Loucy (cell line): ENCODE data around the gene ALS2.

Source experiments
- H2AFZ ChIP-seq: fragments of 200-600 bp; sonication (generic); 2 replicates; pipeline ENCODE4 v1.6.0; 2016; ENCODE audit warnings: antibody characterized with exemption, mild to moderate bottlenecking, low read length, moderate library complexity
- H3F3A ChIP-seq: fragments of 200-600 bp; 2 replicates; pipeline ENCODE4 v1.6.0; 2016; ENCODE audit warnings: antibody characterized with exemption, low read depth, mild to moderate bottlenecking
- H3K27me3 ChIP-seq: fragments of 200-600 bp; sonication (generic); 2 replicates; pipeline ENCODE4 v1.6.1; 2014; ENCODE audit warnings: low read length, mild to moderate bottlenecking; ENCODE audit not compliant: insufficient read depth, poor library complexity, severe bottlenecking
- H3K36me3 ChIP-seq: fragments of 200-600 bp; sonication (generic); 2 replicates; pipeline ENCODE4 v1.6.1; 2016; ENCODE audit warnings: low read length; ENCODE audit not compliant: insufficient read depth
- H3K4me1 ChIP-seq: fragments of 200-600 bp; sonication (generic); 2 replicates; pipeline ENCODE4 v1.5.1; 2014; ENCODE audit warnings: low read length, mild to moderate bottlenecking; ENCODE audit not compliant: insufficient read depth, poor library complexity, severe bottlenecking
- H3K4me2 ChIP-seq: fragments of 200-600 bp; sonication (generic); 2 replicates; pipeline ENCODE4 v1.6.0; 2014; ENCODE audit warnings: antibody characterized with exemption, low read length, low read depth, mild to moderate bottlenecking; ENCODE audit not compliant: poor library complexity, severe bottlenecking
- H3K4me3 ChIP-seq: fragments of 200-600 bp; sonication (generic); 2 replicates; pipeline ENCODE4 v1.5.1; 2014; ENCODE audit warnings: low read length, mild to moderate bottlenecking, mixed read lengths; ENCODE audit not compliant: poor library complexity, severe bottlenecking
- H3K79me2 ChIP-seq: fragments of 200-600 bp; sonication (generic); 2 replicates; pipeline ENCODE4 v1.6.1; 2014; ENCODE audit warnings: low read length; ENCODE audit not compliant: insufficient read depth
- H3K9ac ChIP-seq: fragments of 200-600 bp; sonication (generic); 2 replicates; pipeline ENCODE4 v1.6.0; 2014; ENCODE audit warnings: mild to moderate bottlenecking, low read depth, low read length, moderate library complexity; ENCODE audit not compliant: poor library complexity, severe bottlenecking
- H3K9me2 ChIP-seq: fragments of 200-600 bp; sonication (generic); replicated peaks from 2 replicates; pipeline ENCODE4 v1.6.1; 2016; ENCODE audit warnings: low read depth, low read length, mixed read lengths
- H3K9me3 ChIP-seq: fragments of 200-600 bp; sonication (generic); 2 replicates; pipeline ENCODE4 v1.6.1; 2014; ENCODE audit warnings: mild to moderate bottlenecking, antibody characterized with exemption, low read length, low read depth; ENCODE audit not compliant: insufficient read depth
- H4K20me1 ChIP-seq: fragments of 200-600 bp; sonication (generic); 2 replicates; pipeline ENCODE4 v1.6.0; 2014; ENCODE audit warnings: antibody characterized with exemption, low read length, mild to moderate bottlenecking; ENCODE audit not compliant: insufficient read depth, poor library complexity, severe bottlenecking
- EZH2phosphoT487 ChIP-seq: fragments of 200-600 bp; IDR thresholded peaks from 2 replicates; pipeline ENCODE4 v1.6.1; 2018; ENCODE audit warnings: antibody characterized with exemption, mild to moderate bottlenecking, moderate library complexity, borderline replicate concordance
- TF ChIP-seq, protein P1 (sequence below): fragments of 200-600 bp; sonication (generic); conservative IDR thresholded peaks from 2 replicates; pipeline ENCODE4 v1.5.1; 2014; ENCODE audit warnings: mild to moderate bottlenecking, antibody characterized with exemption, low read length

The ALS2 gene

GRCh38 chr2:201794294-201794693, 13.6 kb upstream of the ALS2 start:
- Histone ChIP-seq H3K4me3 (no peak overlapping the region), H3K36me3 (no peaks in the 10 kb centered on the region), H3K9me3 (no peaks in the 10 kb centered on the region), H2AFZ (no peak overlapping the region), H3K27me3 (no peaks in the 10 kb centered on the region), H3F3A (no peaks in the 10 kb centered on the region), H4K20me1 (no peaks in the 10 kb centered on the region), H3K9me2 (no peaks in the 10 kb centered on the region), H3K4me2 (no peak overlapping the region), H3K4me1 (no peaks in the 10 kb centered on the region), H3K9ac (no peak overlapping the region), H3K79me2 (no peaks in the 10 kb centered on the region)
- TF ChIP-seq, protein P1, sequence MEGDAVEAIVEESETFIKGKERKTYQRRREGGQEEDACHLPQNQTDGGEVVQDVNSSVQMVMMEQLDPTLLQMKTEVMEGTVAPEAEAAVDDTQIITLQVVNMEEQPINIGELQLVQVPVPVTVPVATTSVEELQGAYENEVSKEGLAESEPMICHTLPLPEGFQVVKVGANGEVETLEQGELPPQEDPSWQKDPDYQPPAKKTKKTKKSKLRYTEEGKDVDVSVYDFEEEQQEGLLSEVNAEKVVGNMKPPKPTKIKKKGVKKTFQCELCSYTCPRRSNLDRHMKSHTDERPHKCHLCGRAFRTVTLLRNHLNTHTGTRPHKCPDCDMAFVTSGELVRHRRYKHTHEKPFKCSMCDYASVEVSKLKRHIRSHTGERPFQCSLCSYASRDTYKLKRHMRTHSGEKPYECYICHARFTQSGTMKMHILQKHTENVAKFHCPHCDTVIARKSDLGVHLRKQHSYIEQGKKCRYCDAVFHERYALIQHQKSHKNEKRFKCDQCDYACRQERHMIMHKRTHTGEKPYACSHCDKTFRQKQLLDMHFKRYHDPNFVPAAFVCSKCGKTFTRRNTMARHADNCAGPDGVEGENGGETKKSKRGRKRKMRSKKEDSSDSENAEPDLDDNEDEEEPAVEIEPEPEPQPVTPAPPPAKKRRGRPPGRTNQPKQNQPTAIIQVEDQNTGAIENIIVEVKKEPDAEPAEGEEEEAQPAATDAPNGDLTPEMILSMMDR, result no peak
- TF ChIP-seq EZH2phosphoT487, result no peak

- H3K4me3 ChIP-seq, result no peak overlapping the region
- H3K9ac ChIP-seq, result no peak overlapping the region
- TF ChIP-seq EZH2phosphoT487, result no peak
- TF ChIP-seq, protein P1, result no peak
Measured at GRCh38 chr2:201793631-201794030, 12.9 kb upstream of the ALS2 start.

GRCh38 chr2:201790989-201791388, 10.3 kb upstream of the ALS2 start:
- Histone ChIP-seq H3K9me3 (no peaks in the 10 kb centered on the region), H3K9me2 (no peaks in the 10 kb centered on the region), H3K27me3 (no peaks in the 10 kb centered on the region), H4K20me1 (no peaks in the 10 kb centered on the region), H3K4me1 (no peaks in the 10 kb centered on the region), H2AFZ (no peak overlapping the region), H3K36me3 (no peaks in the 10 kb centered on the region), H3K4me2 (no peak overlapping the region), H3K4me3 (no peak overlapping the region), H3K79me2 (no peaks in the 10 kb centered on the region), H3F3A (no peaks in the 10 kb centered on the region), H3K9ac (no peak overlapping the region)
- TF ChIP-seq, protein P1, result no peak
- no peak for TF ChIP-seq EZH2phosphoT487

More at GRCh38 chr2:201793631-201794030, 12.9 kb upstream of the ALS2 start:
- Histone ChIP-seq H3K36me3 (no peaks in the 10 kb centered on the region), H4K20me1 (no peaks in the 10 kb centered on the region), H2AFZ (no peak overlapping the region), H3K9me2 (no peaks in the 10 kb centered on the region), H3K79me2 (no peaks in the 10 kb centered on the region), H3K9me3 (no peaks in the 10 kb centered on the region), H3K4me2 (no peak overlapping the region), H3K27me3 (no peaks in the 10 kb centered on the region), H3K4me1 (no peaks in the 10 kb centered on the region), H3F3A (no peaks in the 10 kb centered on the region)
